K562 (cell line): Measurements from ENCODE around the gene POSTN. TPM values are rescaled to one million over a fixed set of nuclear protein-coding genes. Genes with fewer than 3 reads are reported as not detected.

Source experiments
- ATAC-seq: fragments of 200-7000 bp; cut with Tn5 transposase; 3 replicates; pipeline ENCODE4 v1.9.1; 2020; ENCODE audit warnings: moderate library complexity
- BruUV-seq: library from RNA; stranded (reverse); fragments of 400-500 nt; replicated peaks from 2 replicates; lab custom pipeline; 2021; lab: Mats Ljungman, UMichigan
- CTCF ChIA-PET: fragments of 300-600 bp; formaldehyde crosslinking; extraction: SDS; loops from one replicate; lab custom pipeline; 2021; ENCODE audit warnings: low intra/inter-chr PET ratio; lab: Yijun Ruan, JAX
- POLR2A ChIA-PET: fragments of 300-600, 350-650 bp; sonication (Branson Sonifier 250); formaldehyde crosslinking; extraction: SDS; loops from one replicate; lab custom pipeline; 2021; ENCODE audit warnings: antibody characterized with exemption, inconsistent platforms; lab: Yijun Ruan, JAX
- DNase-seq, 4 experiments: peaks; one replicate each; pipeline versions ENCODE4 v3.0.0 to v3.0.0-alpha.2; 2011 to 2018; ENCODE audit warnings: low spot score in 3 of 4, mixed read lengths in 3 of 4; ENCODE audit errors: extremely low read depth in 1 of 4
- FAIRE-seq: peaks from 2 replicates; lab custom pipeline; 2011; peaks lifted over from hg19 to GRCh38; lab: Jason Lieb, UNC
- H2AFZ ChIP-seq: 2 replicates; pipeline ENCODE4 v1.6.0; 2011; ENCODE audit warnings: low read depth, low read length, control low read depth, inconsistent platforms
- H3K27ac ChIP-seq: fragments of 200-600 bp; 3 replicates; pipeline ENCODE4 v1.8.0; 2011; ENCODE audit warnings: low read depth, mild to moderate bottlenecking, control low read depth, inconsistent platforms, low read length, moderate library complexity, mixed read lengths; ENCODE audit errors: extremely low read depth
- H3K27me3 ChIP-seq, 2 experiments: fragments of 300-600 bp in 1 of 2; 2 replicates in 1 of 2; 3 replicates in 1 of 2; pipeline versions ENCODE4 v1.6.0 to v1.8.0; 2011; ENCODE audit warnings: inconsistent platforms in 2 of 2, low read length in 2 of 2, mild to moderate bottlenecking in 1 of 2, mixed read lengths in 1 of 2, moderate library complexity in 1 of 2; ENCODE audit not compliant: control insufficient read depth in 2 of 2, insufficient read depth in 2 of 2
- H3K36me3 ChIP-seq: fragments of 300-600 bp; 3 replicates; pipeline ENCODE4 v1.8.0; 2011; ENCODE audit warnings: mild to moderate bottlenecking, low read length, inconsistent platforms; ENCODE audit not compliant: control insufficient read depth, insufficient read depth
- H3K4me1 ChIP-seq, 2 experiments: fragments of 200-600 bp in 1 of 2; replicated peaks in 1 of 2; 2 replicates in 1 of 2; 3 replicates in 1 of 2; pipeline versions ENCODE4 v1.5.1 to v1.8.0; 2011; ENCODE audit warnings: inconsistent platforms in 2 of 2, low read length in 2 of 2, mild to moderate bottlenecking in 1 of 2, mixed read lengths in 1 of 2, moderate library complexity in 1 of 2; ENCODE audit not compliant: control insufficient read depth in 2 of 2, insufficient read depth in 2 of 2
- H3K4me2 ChIP-seq: 2 replicates; pipeline ENCODE4 v1.6.1; 2011; ENCODE audit warnings: low read length, control low read depth, inconsistent platforms, mixed read lengths; ENCODE audit not compliant: insufficient read depth
- H3K4me3 ChIP-seq: fragments of 200-600 bp; sonication (generic), shearing (Covaris generic); 2 replicates; pipeline ENCODE4 v1.5.1; 2016; ENCODE audit warnings: control low read depth, inconsistent platforms
- H3K79me2 ChIP-seq: fragments of 200-600 bp; 3 replicates; pipeline ENCODE4 v1.8.0; 2011; ENCODE audit warnings: low read length, inconsistent platforms; ENCODE audit not compliant: control insufficient read depth, insufficient read depth
- H3K9ac ChIP-seq, 2 experiments: 2 replicates each; pipeline versions ENCODE4 v1.6.0 to v1.6.1; 2011; ENCODE audit warnings: low read depth in 2 of 2, low read length in 2 of 2, control low read depth in 1 of 2, inconsistent platforms in 1 of 2, mild to moderate bottlenecking in 1 of 2, mixed read lengths in 1 of 2; ENCODE audit not compliant: insufficient read depth in 1 of 2
- H3K9me1 ChIP-seq: one replicate; pipeline ENCODE4 v1.6.0; 2011; ENCODE audit warnings: inconsistent platforms, mild to moderate bottlenecking, low read length, moderate library complexity; ENCODE audit not compliant: control insufficient read depth, insufficient read depth
- H3K9me3 ChIP-seq: replicated peaks from 2 replicates; pipeline ENCODE4 v1.5.1; 2011; ENCODE audit warnings: low read depth, low read length, inconsistent platforms; ENCODE audit not compliant: control insufficient read depth, insufficient read depth
- H4K20me1 ChIP-seq: replicated peaks from 2 replicates; pipeline ENCODE4 v1.6.1; 2011; ENCODE audit warnings: low read length, inconsistent platforms, mixed read lengths; ENCODE audit not compliant: control insufficient read depth, insufficient read depth
- BRD9 ChIP-seq: fragments of 450-650 bp; IDR thresholded peaks from 2 replicates; pipeline ENCODE4 v1.6.1; 2018; ENCODE audit warnings: low read depth; ENCODE audit not compliant: partially characterized antibody
- CBX8 ChIP-seq: fragments of 200-600 bp; sonication (generic); IDR thresholded peaks from 2 replicates; pipeline ENCODE4 v1.6.1; 2012; ENCODE audit warnings: borderline replicate concordance, mixed run types, low read depth, mild to moderate bottlenecking, moderate library complexity, mixed read lengths, low read length, control low read depth, inconsistent platforms; ENCODE audit not compliant: poor library complexity, severe bottlenecking; ENCODE audit errors: extremely low read depth
- CTBP1 ChIP-seq: fragments of 450-650 bp; IDR thresholded peaks from 2 replicates; pipeline ENCODE4 v1.6.1; 2016; ENCODE audit warnings: borderline replicate concordance
- DACH1 ChIP-seq: fragments of 450-650 bp; IDR thresholded peaks from 2 replicates; pipeline ENCODE4 v1.6.1; 2018; ENCODE audit not compliant: partially characterized antibody
- HBP1 ChIP-seq: fragments of 450-650 bp; formaldehyde crosslinking; IDR thresholded peaks from 2 replicates; pipeline ENCODE4 v1.4.0; 2022; ENCODE audit warnings: missing genetic modification characterization
- HDAC1 ChIP-seq, 2 experiments: fragments of 450-650 bp; IDR thresholded peaks; 2 replicates each; pipeline ENCODE4 v1.6.1; 2016 to 2017; ENCODE audit warnings: inconsistent platforms in 1 of 2, mild to moderate bottlenecking in 1 of 2, moderate library complexity in 1 of 2
- PCBP2 ChIP-seq: fragments of 200-400 bp; formaldehyde crosslinking; IDR thresholded peaks from 2 replicates; pipeline ENCODE4 v1.6.1; 2018; ENCODE audit warnings: low read length, low read depth, mild to moderate bottlenecking, moderate library complexity; ENCODE audit not compliant: poor library complexity, severe bottlenecking
- ZBTB2 ChIP-seq: fragments of 450-650 bp; IDR thresholded peaks from 2 replicates; pipeline ENCODE4 v1.6.1; 2016; ENCODE audit warnings: antibody characterized with exemption
- ZHX1 ChIP-seq: fragments of 150-350 bp; conservative IDR thresholded peaks from 2 replicates; pipeline ENCODE4 v1.6.1; 2014; ENCODE audit warnings: low read length
- ZNF655 ChIP-seq: fragments of 250-450 bp; sonication (Bioruptor Pico); IDR thresholded peaks from 2 replicates; pipeline ENCODE4 v1.5.0; 2021
- WGBS: fragments of 100-300 bp; shearing (Covaris generic); methylation state at CpG from one replicate; pipeline ENCODE4 v1.1.6; 2016; ENCODE audit warnings: low coverage, mixed read lengths; ENCODE audit not compliant: insufficient coverage; ENCODE audit errors: missing lambda C conversion rate; 5-methylcytosine and 5-hydroxymethylcytosine counted together
- in situ Hi-C: fragments of 300-500 bp; cut with MboI; formaldehyde crosslinking; loops from 4 replicates; pipeline ENCODE4 v1.15.0; 2018; ENCODE audit warnings: inconsistent platforms, mixed read lengths
- intact Hi-C: fragments of 100-400 bp; cut with micrococcal nuclease; formaldehyde crosslinking; loops from 2 replicates; pipeline ENCODE4 v1.14.2; 2022
- polyA plus RNA-seq, 8 experiments: library from polyadenylated mRNA; depleted of rRNA in 4 of 8; stranded (reverse) in 5 of 8; unstranded in 3 of 8; fragments of >200 nt; fragmentation: Nextera tagmentation in 2 of 8; fragmentation: Illumina TruSeq in 1 of 8; extraction: Ambion mirVana in 2 of 8; extraction: Trizol in 1 of 8; gene quantifications; 2 replicates each; pipeline versions ENCODE4 v1.2.1 to v1.2.3, GENCODE V29; 2011 to 2014; ENCODE audit warnings: inconsistent platforms in 1 of 8, missing spikeins in 1 of 8
- total RNA-seq, 7 experiments: library from RNA; depleted of rRNA in 6 of 7; stranded (reverse); fragments of >200 nt in 6 of 7; fragmentation: Illumina TruSeq in 2 of 7; extraction: Trizol in 2 of 7; gene quantifications; 2 replicates each; pipeline versions ENCODE4 v1.2.1 to v1.2.3, GENCODE V29; 2011 to 2021; ENCODE audit warnings: low replicate concordance in 1 of 7

POSTN gene
- total and polyA plus RNA-seq, 9 of the 15 experiments (the other 6 are each of a cell fraction or from before 2014, with no cell fraction given): 0.01 to 0.04 TPM; not detected in 7

GRCh38 chr13:37627428-37627827 lies 28.9 kb upstream of the POSTN start:
- no peak for DNase-seq
- CTCF ChIA-PET: no interaction called here
- 0% methylated on average over 4 of the region's 4 CpGs for WGBS
- Histone ChIP-seq H3K4me1 (no peaks in the 10 kb centered on the region), H2AFZ (no peak overlapping the region), H3K4me2 (no peak overlapping the region), H3K36me3 (no peaks in the 10 kb centered on the region), H3K9ac (no peak overlapping the region), H3K27me3 (no peaks in the 10 kb centered on the region), H3K79me2 (no peaks in the 10 kb centered on the region), H3K9me3 (no peaks in the 10 kb centered on the region), H3K4me3 (no peak overlapping the region), H3K27ac (no peak overlapping the region), H4K20me1 (no peaks in the 10 kb centered on the region), H3K9me1 (no peaks in the 10 kb centered on the region)
- ATAC-seq: no peak
- no TSS peak for BruUV-seq
- FAIRE-seq: no peak
- POLR2A ChIA-PET: no interaction called here
- in situ Hi-C loops (no loop called here), intact Hi-C loops (no loop called here)
- no peak for TF ChIP-seq ZBTB2
- no peak for TF ChIP-seq CTBP1
- TF ChIP-seq HDAC1 (IDR thresholded peaks at IDR 0.05): no peak
- no peak for TF ChIP-seq CBX8
- no peak for TF ChIP-seq BRD9
- no peak for TF ChIP-seq HBP1 (CRISPR knock-in tag)
- no peak for TF ChIP-seq ZHX1
- no peak for TF ChIP-seq DACH1
- no peak for TF ChIP-seq ZNF655 (CRISPR knock-in tag)
- TF ChIP-seq PCBP2: no peak
